ENCODE measurements around the gene PTGER2. TPM values are rescaled to one million over a fixed set of nuclear protein-coding genes. Genes with fewer than 3 reads are reported as not detected.
A peak's percentile ranks its signal among the peaks of the same experiment; 100 is the strongest.

PTGER2 gene
- total and polyA plus RNA-seq, 2 of the 13 experiments (the other 11 are each of a cell fraction or from before 2014, with no cell fraction given): not detected

GRCh38 chr14:52327374-52328226 is 13.5 kb downstream of the PTGER2 start:
- no peaks in the 10 kb centered on the region for H3K79me2 ChIP-seq (ENCODE audit: insufficient read depth, low read length)
- no TSS peak for BruUV-seq (replicated peaks)
- no peak for DNase-seq (ENCODE audit: low spot score)
- ChIA-PET POLR2A (no interaction called here), CTCF (ENCODE audit: low intra/inter-chr PET ratio, low total read pairs) (no interaction called here)
- H3K4me1 ChIP-seq (ENCODE audit: insufficient read depth, low read length): peaks cover 10% of the 10 kb centered on the region; the same call in 1 of the 2 replicates
- no peak overlapping the region for H3K4me3 ChIP-seq (replicated peaks in 1 of 3; ENCODE audit: insufficient read depth in 1 of 3, low read depth in 2 of 3, low read length in 3 of 3)
- H3K9me3 ChIP-seq (ENCODE audit: low read length): peaks cover 6% of the 10 kb centered on the region; the same call in 1 of the 2 replicates
- TF ChIP-seq CEBPG (CRISPR knock-in tag; IDR thresholded peaks at IDR 0.05) (no peak), MTF1 (CRISPR knock-in tag; IDR thresholded peaks at IDR 0.05) (no peak), ZNF724P (CRISPR knock-in tag; IDR thresholded peaks at IDR 0.05; ENCODE audit: borderline replicate concordance) (no peak), ZNF781 (CRISPR knock-in tag; IDR thresholded peaks at IDR 0.05; ENCODE audit: borderline replicate concordance, not compliant biosample characterization) (no peak), HMGXB3 (CRISPR knock-in tag; IDR thresholded peaks at IDR 0.05; ENCODE audit: borderline replicate concordance) (no peak), THAP8 (CRISPR knock-in tag; IDR thresholded peaks at IDR 0.05; ENCODE audit: borderline replicate concordance) (no peak), HOXA9 (CRISPR knock-in tag; IDR thresholded peaks at IDR 0.05; ENCODE audit: borderline replicate concordance) (no peak), BRCA1 (CRISPR knock-in tag; IDR thresholded peaks at IDR 0.05) (no peak), E2F1 (CRISPR knock-in tag; IDR thresholded peaks at IDR 0.05) (no peak), MAFK (conservative IDR thresholded peaks at IDR 0.05 in 1 of 2, IDR thresholded peaks at IDR 0.05 in 1 of 2; ENCODE audit: low read length in 2 of 2) (peak; percentile 91 to 96), MAFF (IDR thresholded peaks at IDR 0.05; ENCODE audit: low read depth, low read length) (peak; percentile 93)
- intact Hi-C loops (cut with micrococcal nuclease; ENCODE audit: unreplicated experiment) (no loop called here), in situ Hi-C loops (cut with HindIII; ENCODE audit: extremely low pct_ligation_motif_present, low pct_unique_long_range_greater_than_20kb) (no loop called here)
- no peak for ATAC-seq
- H2AFZ ChIP-seq (ENCODE audit: low read length): no peak overlapping the region
- H3K27me3 ChIP-seq (ENCODE audit: control insufficient read depth in 1 of 2, insufficient read depth in 2 of 2, low read length in 2 of 2): no peaks in the 10 kb centered on the region
- H3K27ac ChIP-seq (ENCODE audit: extremely low read length, insufficient read depth, low read length): no peak overlapping the region
- H3K4me2 ChIP-seq (ENCODE audit: low read depth, low read length): no peak overlapping the region
- no peak for FAIRE-seq
- H3K9ac ChIP-seq (ENCODE audit: insufficient read depth, low read depth, low read length): no peak overlapping the region
- no peaks in the 10 kb centered on the region for H4K20me1 ChIP-seq (ENCODE audit: insufficient read depth, low read length)
- H3K36me3 ChIP-seq (replicated peaks in 1 of 2; ENCODE audit: control insufficient read depth in 1 of 2, insufficient read depth in 2 of 2, low read length in 2 of 2): no peaks in the 10 kb centered on the region
- WGBS (ENCODE audit: low lambda C conversion rate): 20% methylated on average over 4 of the region's 4 CpGs
